GM19438 (cell line): ENCODE data around the gene ATP7A.
"Not testable (repeated sequence)": the region's sequence is repeated elsewhere in the genome, so short reads cannot be mapped to it uniquely, and the experiment has no call there.

Experiments
- ATAC-seq: cut with Tn5 transposase; IDR thresholded peaks from one replicate; pipeline ENCODE4 v1.9.1; 2021; ENCODE audit warnings: low read depth; ENCODE audit not compliant: unreplicated experiment

ATP7A gene

GRCh38 chrX:78029663-78030062, 119.2 kb downstream of the ATP7A start:
- no peak for ATAC-seq

DNA sequence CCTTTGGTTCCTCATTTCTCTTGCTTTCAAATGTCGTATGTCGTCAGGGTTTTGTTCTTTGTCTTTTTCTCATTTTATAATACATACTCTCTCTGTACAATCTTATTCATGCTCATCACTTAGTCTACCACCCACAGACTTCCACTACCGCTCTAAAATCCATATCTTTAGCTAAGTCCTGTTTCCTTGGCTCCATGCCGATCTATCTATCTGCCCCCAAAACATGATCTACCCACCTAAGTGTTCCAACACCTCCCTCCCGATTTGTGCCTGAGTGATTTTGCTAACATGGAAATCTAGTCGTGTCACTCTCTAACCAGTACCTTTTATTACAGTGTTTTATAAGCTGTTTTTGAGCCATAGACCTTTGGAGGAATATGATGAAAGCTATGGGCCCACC, 124.6 kb downstream of the ATP7A start:
- ATAC-seq = no peak

GRCh38 chrX:78037881-78038280, 127.4 kb downstream of the ATP7A start:
- no peak for ATAC-seq

GRCh38 chrX:78042601-78043000, 132.1 kb downstream of the ATP7A start:
- ATAC-seq = no peak

DNA sequence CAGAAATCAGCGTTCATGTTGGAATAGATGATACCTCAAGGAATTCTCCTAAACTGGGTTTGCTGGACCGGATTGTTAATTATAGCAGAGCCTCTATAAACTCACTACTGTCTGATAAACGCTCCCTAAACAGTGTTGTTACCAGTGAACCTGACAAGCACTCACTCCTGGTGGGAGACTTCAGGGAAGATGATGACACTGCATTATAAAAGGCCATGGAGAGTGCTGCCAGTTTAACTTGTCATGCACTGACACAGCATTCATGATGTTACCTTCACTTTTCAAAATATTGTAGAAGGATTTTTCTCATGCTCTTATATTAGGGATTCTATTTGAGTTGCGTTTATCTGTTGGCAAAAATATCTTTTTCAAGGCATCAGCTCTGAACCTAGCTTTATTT, 135.9 kb downstream of the ATP7A start:
- no peak for ATAC-seq

DNA sequence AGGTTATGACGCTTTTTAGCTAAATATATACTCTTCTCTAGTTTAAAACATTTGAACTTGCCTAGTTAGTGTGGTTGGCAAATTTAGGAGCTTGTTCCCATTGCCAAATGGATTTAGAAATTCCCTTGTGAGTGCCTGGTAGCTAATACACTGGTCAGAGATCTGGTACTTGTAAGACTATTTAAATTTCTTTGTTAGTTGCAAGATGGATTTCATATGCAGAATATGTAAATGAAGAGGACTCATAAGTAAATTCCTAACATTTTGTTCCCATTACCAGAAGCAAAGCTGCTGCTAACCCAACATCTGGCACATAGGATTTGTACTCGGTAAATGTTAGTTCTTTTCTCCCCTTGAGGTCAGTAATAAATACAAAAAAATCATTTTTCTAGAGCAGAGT, 137.6 kb downstream of the ATP7A start:
- no peak for ATAC-seq

- ATAC-seq = no peak
Measured at GRCh38 chrX:78063687-78064086, 153.2 kb downstream of the ATP7A start.

GRCh38 chrX:78064152-78064551, 153.7 kb downstream of the ATP7A start:
- ATAC-seq = no peak

GRCh38 chrX:78064698-78065601, 154.5 kb downstream of the ATP7A start:
- peak; percentile 78 for ATAC-seq

DNA sequence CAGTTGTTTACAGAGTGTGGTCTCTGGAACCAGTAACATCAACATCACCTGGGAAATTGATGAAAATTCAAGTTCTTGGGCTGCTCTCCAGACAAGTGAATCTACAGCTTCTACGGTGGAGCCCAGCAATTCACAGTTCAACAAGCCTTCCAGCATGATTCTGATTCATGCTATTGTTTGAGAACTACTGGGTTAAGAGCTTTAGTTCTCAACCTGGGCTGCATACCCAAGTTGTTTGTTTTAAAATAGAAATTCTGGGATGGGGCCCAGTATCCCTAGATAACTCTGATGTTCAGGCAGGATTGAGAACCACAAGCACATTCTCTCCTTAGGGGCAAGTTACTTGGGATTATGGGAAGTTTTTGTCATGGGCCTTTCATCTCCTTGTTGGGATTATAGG, 155.6 kb downstream of the ATP7A start:
- ATAC-seq = no peak

GRCh38 chrX:78071331-78071730, 160.8 kb downstream of the ATP7A start:
- no peak for ATAC-seq

- not testable (repeated sequence) for ATAC-seq
Measured at GRCh38 chrX:78073147-78074077, 162.9 kb downstream of the ATP7A start.

DNA sequence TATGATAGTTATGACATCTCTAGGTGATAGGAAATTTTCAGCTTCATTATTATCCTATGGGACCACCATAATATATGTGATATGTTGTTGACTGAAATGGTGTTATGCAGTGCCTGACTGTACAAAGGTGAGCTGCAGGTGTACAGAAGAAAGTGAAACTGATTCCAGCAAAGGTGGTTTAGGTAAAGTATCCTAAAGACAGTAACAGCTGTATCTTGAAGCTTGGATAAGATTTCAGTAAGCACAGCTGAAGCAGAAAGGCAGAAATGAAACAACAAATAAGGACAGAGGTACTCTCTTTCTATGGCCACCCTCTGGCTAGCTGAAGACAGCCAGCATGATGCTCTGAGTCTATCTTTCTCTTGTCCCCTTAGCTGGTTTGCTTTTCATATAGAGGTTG, 163.6 kb downstream of the ATP7A start:
- ATAC-seq = no peak

- no peak for ATAC-seq
Measured at GRCh38 chrX:78075787-78076389, 165.4 kb downstream of the ATP7A start.

GRCh38 chrX:78081413-78081812, 170.9 kb downstream of the ATP7A start:
- ATAC-seq = not testable (repeated sequence)

DNA sequence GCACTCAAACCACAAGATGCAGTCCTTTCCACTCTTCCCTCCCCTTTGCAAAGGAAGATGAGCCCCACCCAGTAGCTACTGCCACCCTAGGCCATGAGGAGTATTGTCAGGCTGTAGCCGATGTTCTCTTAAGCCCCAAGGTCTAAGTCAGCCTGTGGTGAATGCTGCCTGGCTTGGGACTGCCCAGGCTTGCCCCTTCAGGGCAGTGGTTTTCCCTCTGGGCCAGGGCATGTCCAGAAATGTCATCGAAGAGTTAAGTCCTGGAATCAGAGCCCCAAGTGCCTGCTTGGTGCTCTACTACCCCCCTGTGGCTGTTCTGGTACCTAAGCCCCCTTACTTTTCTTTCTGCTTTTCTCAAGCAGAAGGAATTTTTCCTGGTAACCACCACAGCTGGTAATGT, 181.8 kb downstream of the ATP7A start:
- ATAC-seq = peak; percentile 76

- no peak for ATAC-seq
Measured at GRCh38 chrX:78098108-78098507, 187.6 kb downstream of the ATP7A start.
